DMS 273 (cell line): ENCODE data around the gene SDK2.

Source experiments
- DNase-seq: peaks from one replicate; lab custom pipeline; 2025; ENCODE audit not compliant: unreplicated experiment; lab: John Stamatoyannopoulos, UW

SDK2 gene

GRCh38 chr17:73431401-73432205 is 212.6 kb downstream of the SDK2 start:
- peak; percentile 43 for DNase-seq

- DNase-seq: peak; percentile 89
Measured at GRCh38 chr17:73430848-73431247, 213.4 kb downstream of the SDK2 start.

DNA sequence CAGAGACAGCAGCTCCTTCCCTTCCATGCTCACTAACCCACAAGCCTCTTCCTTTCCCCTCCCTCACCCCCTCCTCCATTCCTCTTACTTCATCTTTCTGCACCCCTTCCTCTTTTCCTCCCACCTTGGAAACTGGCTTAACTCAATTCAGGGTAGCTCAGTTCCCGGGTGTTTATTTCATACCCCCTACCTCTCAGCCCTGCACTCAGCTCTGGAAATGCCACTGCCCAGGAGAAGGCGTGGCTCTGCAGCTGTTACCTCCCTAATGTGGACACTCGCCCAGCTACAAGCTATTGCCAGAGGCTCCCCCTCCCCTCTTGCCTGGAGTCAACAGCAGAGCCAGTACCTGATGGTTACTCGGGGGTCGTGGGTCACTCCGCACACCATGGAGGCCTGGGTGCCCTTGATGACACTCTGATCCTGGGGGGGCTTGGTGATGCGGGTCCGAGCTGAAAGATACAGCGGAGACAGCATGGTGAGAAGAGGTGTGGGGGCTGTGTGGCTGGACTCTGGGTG is 214.0 kb downstream of the SDK2 start:
- peak; percentile 64 for DNase-seq

- DNase-seq: peak; percentile 96
Measured at GRCh38 chr17:73429440-73430164, 214.6 kb downstream of the SDK2 start.

DNA sequence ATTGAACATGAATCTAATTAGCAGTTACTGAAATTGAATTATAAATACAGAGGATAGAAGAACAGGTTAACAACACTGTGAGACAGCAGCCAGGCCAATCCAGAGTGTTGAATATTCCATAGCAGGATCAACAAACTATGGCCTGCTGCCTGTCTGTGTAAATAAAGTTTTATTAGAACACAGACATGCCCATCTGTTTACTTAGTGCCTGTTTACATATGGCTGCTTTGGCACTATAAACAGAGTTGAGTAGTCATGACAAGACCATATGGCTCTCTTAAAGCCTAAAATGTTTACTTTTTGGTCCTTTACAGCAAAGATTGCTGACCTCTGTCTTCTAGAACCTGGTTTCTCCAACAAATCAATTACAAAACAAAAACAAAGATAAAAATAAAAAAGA is 217.0 kb downstream of the SDK2 start:
- DNase-seq: peak; percentile 61

- DNase-seq: no peak
Measured at GRCh38 chr17:73424571-73424970, 219.7 kb downstream of the SDK2 start.

DNA sequence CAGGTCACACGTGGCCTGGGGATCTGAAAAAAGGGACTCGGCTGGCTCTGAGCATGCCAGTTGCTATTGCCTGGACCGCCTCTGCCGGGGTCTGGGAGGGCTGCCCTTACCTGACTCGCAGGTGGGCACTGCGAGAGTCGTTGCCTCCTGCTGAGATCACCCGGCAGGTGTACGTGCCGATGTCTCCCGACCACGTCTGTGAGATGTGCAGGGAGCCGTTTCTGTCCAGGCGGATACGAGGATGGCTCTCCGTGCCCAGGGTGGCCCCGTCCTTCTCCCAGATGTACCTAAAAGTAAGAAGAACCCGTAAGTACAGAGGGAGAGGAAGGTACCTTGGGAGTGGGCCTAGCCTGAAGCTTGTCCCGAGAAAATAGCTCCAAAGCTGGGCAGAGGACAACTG is 220.4 kb downstream of the SDK2 start:
- DNase-seq: no peak

DNA sequence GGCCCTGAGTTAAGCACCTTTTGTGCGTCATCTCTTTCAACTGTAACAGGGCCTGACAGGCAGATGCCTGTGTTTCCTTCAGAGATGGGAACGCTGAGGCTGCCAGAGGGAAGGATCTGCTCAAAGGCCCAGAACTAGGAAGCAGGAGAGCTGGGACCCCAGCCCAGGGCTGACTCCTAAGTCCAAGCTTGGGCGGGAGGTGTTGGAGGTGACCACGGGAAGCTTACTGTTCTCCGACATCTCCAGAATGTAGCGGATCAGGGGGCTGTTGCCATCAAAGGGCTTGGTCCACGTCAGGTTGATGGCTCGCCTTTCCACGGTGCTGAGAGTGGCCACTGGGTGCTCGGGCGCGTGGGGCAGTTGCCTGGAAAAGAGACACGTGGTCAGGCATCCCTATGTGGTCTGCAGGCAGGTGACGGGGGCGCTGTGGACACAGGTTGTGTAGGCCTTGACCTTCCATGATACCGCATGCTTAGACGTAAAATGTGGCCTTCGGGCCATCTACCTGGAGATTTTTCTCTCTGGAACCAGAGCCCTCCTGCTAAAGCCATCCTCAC is 221.0 kb downstream of the SDK2 start:
- DNase-seq: no peak

- DNase-seq: no peak
Measured at GRCh38 chr17:73422121-73422520, 222.1 kb downstream of the SDK2 start.

DNA sequence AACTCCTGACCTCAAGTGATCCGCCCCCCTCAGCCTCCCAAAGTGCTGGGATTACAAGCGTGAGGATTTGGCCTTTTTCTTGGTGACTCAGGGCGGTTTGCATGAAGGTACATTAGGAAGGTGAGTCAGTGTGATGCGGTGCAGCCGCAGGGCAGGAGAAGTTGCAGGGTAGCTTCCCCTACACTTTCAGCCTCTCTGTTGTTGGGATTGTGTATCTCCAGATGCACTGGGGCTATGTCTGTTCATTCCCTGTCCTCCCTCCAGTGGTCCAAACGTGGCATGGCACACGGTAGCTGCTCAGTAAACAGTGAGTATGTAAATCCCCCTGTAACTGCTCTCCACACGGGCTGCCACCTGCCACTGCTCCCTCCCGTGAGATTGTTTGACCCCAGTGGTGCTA is 223.3 kb downstream of the SDK2 start:
- DNase-seq: peak; percentile 67

DNA sequence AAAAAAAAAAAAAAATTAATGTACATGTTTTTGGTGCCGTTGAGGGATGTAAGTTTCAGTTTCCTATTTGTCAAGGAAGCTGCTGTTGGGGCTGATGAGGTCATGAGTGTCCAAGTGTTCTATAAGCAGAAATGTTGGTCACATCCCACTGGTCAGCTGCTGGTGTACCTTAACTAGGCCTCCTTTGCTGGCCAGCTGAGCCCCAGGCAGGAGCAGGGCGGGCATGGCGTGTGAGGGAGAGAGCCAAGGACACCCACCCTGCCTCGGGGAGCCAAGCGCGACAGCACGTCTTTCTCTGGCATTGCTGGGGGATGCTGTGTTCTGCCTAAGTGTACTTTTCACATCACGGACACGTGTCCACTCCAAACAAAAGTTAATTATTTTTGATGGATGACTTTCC is 224.4 kb downstream of the SDK2 start:
- DNase-seq: no peak

DNA sequence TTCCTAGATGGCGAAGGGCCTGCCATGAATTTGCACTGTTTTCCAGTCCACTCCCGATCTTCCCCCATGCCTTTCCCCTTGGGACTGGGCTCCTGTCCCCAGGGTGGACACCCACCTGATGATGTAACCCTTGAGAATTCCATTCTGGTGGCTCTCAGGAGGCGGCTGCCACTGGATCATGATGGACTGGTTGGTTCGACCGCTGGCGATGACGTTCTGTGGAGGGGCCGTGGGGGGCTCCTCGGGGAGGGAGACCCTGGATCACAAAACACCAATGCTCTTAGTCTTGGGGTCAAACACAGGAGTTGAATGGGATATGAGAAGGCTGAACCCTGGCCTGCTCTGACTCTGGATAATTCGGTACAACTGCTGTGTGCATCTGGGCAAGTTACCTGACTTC is 225.2 kb downstream of the SDK2 start:
- DNase-seq: no peak

DNA sequence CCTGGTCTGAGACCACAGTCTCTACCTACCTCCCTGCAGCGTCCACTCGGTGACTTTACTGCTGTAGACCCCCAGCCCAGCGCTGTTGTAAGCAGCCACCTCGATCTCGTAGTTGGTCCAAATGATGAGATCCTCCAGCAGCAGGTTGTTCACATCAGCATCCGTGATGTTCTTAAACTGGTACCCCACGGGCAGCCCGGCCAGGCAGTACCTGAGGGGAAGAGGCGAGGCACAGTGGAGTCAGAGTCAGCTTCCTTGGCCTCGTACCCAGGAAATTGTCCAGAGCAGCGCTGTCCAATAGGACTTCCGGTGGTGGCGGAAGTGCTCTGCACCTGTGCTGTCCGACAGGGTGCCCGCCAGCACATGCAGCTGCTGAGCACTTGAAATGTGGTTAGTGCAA is 228.5 kb downstream of the SDK2 start:
- DNase-seq: no peak

GRCh38 chr17:73414171-73414955 is 229.9 kb downstream of the SDK2 start:
- no peak for DNase-seq

GRCh38 chr17:73412914-73413313 is 231.3 kb downstream of the SDK2 start:
- no peak for DNase-seq

- no peak for DNase-seq
Measured at GRCh38 chr17:73411313-73411747, 232.9 kb downstream of the SDK2 start.

GRCh38 chr17:73410586-73411312 is 233.5 kb downstream of the SDK2 start:
- no peak for DNase-seq

- no peak for DNase-seq
Measured at GRCh38 chr17:73404246-73404645, 240.0 kb downstream of the SDK2 start.

DNA sequence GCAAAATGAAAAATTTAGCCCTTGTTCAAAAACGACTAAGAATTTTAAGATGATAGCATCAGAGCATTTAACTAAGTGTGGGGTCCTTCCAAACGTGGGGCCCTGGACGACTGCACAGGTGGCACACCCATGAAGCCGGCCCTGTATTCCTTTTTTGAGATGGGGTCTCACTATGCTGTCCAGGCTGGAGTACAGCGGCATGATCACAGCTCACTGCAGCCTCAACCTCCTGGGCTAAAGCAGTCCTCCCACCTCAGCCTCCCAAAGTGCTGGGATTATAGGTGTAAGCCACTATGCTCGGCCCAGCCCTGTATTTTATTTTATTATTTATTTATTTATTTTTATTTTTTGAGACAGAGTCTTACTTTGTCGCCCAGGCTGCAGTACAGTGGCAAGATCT is 241.8 kb downstream of the SDK2 start:
- DNase-seq: no peak

GRCh38 chr17:73401911-73402310 is 242.3 kb downstream of the SDK2 start:
- DNase-seq: peak; percentile 76
